AG09309 (cell line): Measurements from ENCODE around the gene PRKN.

ENCODE experiments used
- DNase-seq: peaks from one replicate; pipeline ENCODE4 v3.0.0-alpha.2; 2010; ENCODE audit warnings: low read depth
- H3K4me3 ChIP-seq: 2 replicates; pipeline ENCODE4 v1.5.1; 2011; ENCODE audit warnings: mild to moderate bottlenecking, low read depth, low read length, moderate library complexity; ENCODE audit not compliant: control insufficient read depth
- CTCF ChIP-seq: IDR thresholded peaks from 2 replicates; pipeline ENCODE4 v1.5.1; 2011; ENCODE audit warnings: mild to moderate bottlenecking, low read depth, low read length, inconsistent platforms; ENCODE audit not compliant: insufficient read depth, control insufficient read depth; ENCODE audit errors: missing control alignments

Gene PRKN

GRCh38 chr6:161366301-161366923 is 1361.2 kb downstream of the PRKN start:
- TF ChIP-seq CTCF: no peak
- DNase-seq: no peak
- H3K4me3 ChIP-seq: no peak overlapping the region

GRCh38 chr6:161365633-161366032 is 1361.9 kb downstream of the PRKN start:
- DNase-seq: no peak
- no peak overlapping the region for H3K4me3 ChIP-seq
- TF ChIP-seq CTCF: no peak

- H3K4me3 ChIP-seq: no peak overlapping the region
- no peak for DNase-seq
- no peak for TF ChIP-seq CTCF
These were observed 1364.3 kb downstream of the PRKN start for GRCh38 chr6:161363286-161363685.

- DNase-seq: no peak
- TF ChIP-seq CTCF: no peak
- H3K4me3 ChIP-seq: no peak overlapping the region
These were observed 1365.3 kb downstream of the PRKN start for GRCh38 chr6:161362266-161362665.

GRCh38 chr6:161361529-161361928 is 1366.0 kb downstream of the PRKN start:
- no peak for TF ChIP-seq CTCF
- no peak for DNase-seq
- no peak overlapping the region for H3K4me3 ChIP-seq

GRCh38 chr6:161360520-161360919 is 1367.0 kb downstream of the PRKN start:
- no peak for TF ChIP-seq CTCF
- no peak for DNase-seq
- H3K4me3 ChIP-seq: no peak overlapping the region

- no peak for TF ChIP-seq CTCF
- no peak overlapping the region for H3K4me3 ChIP-seq
- no peak for DNase-seq
These were observed 1368.0 kb downstream of the PRKN start for GRCh38 chr6:161359618-161359945.
